ENCODE measurements around the gene PEAR1. TPM values are rescaled to one million over a fixed set of nuclear protein-coding genes. Genes with fewer than 3 reads are reported as not detected.
A peak's percentile ranks its signal among the peaks of the same experiment; 100 is the strongest.

PEAR1 gene
- polyA plus RNA-seq, 1 donor: 5.9 TPM

- Histone ChIP-seq H3K27ac (ENCODE audit: low read length) (peak overlapping the region; percentile 69), H3K4me1 (ENCODE audit: control insufficient read depth, insufficient read depth, low read length) (peaks cover 27% of the 10 kb centered on the region), H3K4me3 (ENCODE audit: low read length) (peak overlapping the region; percentile 40)
Measured at GRCh38 chr1:156894001-156894400, 483 bp downstream of the PEAR1 start.

GRCh38 chr1:156894711-156895454 is 1.4 kb downstream of the PEAR1 start:
- Histone ChIP-seq H3K4me1 (ENCODE audit: control insufficient read depth, insufficient read depth, low read length) (peaks cover 27% of the 10 kb centered on the region), H3K4me3 (ENCODE audit: low read length) (no peak overlapping the region)
- no CpG with 5 or more reads among the region's 12 CpGs for WGBS (ENCODE audit: insufficient coverage, low lambda C conversion rate)

More at GRCh38 chr1:156894001-156894400, 483 bp downstream of the PEAR1 start:
- DNase-seq: no peak
- Histone ChIP-seq H3K36me3 (ENCODE audit: control insufficient read depth, insufficient read depth, low read length) (no peaks in the 10 kb centered on the region), H3K27me3 (ENCODE audit: control insufficient read depth, insufficient read depth, low read length) (peaks cover 77% of the 10 kb centered on the region), H3K9me3 (ENCODE audit: control insufficient read depth, low read depth, low read length) (peaks cover 4% of the 10 kb centered on the region)
- no CpG with 5 or more reads among the region's 5 CpGs for WGBS (ENCODE audit: insufficient coverage, low lambda C conversion rate)

GRCh38 chr1:156895455-156895812 is 1.9 kb downstream of the PEAR1 start:
- peaks cover 27% of the 10 kb centered on the region for H3K4me1 ChIP-seq (ENCODE audit: control insufficient read depth, insufficient read depth, low read length)
- WGBS (ENCODE audit: insufficient coverage, low lambda C conversion rate): 71% methylated on average over 3 of the region's 4 CpGs
- peaks cover 4% of the 10 kb centered on the region for H3K9me3 ChIP-seq (ENCODE audit: control insufficient read depth, low read depth, low read length)
- no peaks in the 10 kb centered on the region for H3K36me3 ChIP-seq (ENCODE audit: control insufficient read depth, insufficient read depth, low read length)
- H3K27ac ChIP-seq (ENCODE audit: low read length): peak overlapping the region; percentile 36
- no peak for DNase-seq
- H3K27me3 ChIP-seq (ENCODE audit: control insufficient read depth, insufficient read depth, low read length): peaks cover 80% of the 10 kb centered on the region
- no peak overlapping the region for H3K4me3 ChIP-seq (ENCODE audit: low read length)

More at GRCh38 chr1:156894711-156895454, 1.4 kb downstream of the PEAR1 start:
- H3K27me3 ChIP-seq (ENCODE audit: control insufficient read depth, insufficient read depth, low read length): peaks cover 77% of the 10 kb centered on the region
- DNase-seq: no peak
- H3K27ac ChIP-seq (ENCODE audit: low read length): peak overlapping the region; percentile 69
- peaks cover 4% of the 10 kb centered on the region for H3K9me3 ChIP-seq (ENCODE audit: control insufficient read depth, low read depth, low read length)
- no peaks in the 10 kb centered on the region for H3K36me3 ChIP-seq (ENCODE audit: control insufficient read depth, insufficient read depth, low read length)

- peaks cover 84% of the 10 kb centered on the region for H3K27me3 ChIP-seq (ENCODE audit: control insufficient read depth, insufficient read depth, low read length)
- peaks cover 27% of the 10 kb centered on the region for H3K4me1 ChIP-seq (ENCODE audit: control insufficient read depth, insufficient read depth, low read length)
Measured at GRCh38 chr1:156895927-156896326, 2.4 kb downstream of the PEAR1 start.

GRCh38 chr1:156896490-156897033 is 3.0 kb downstream of the PEAR1 start:
- no CpG with 5 or more reads among the region's 16 CpGs for WGBS (ENCODE audit: insufficient coverage, low lambda C conversion rate)
- Histone ChIP-seq H3K9me3 (ENCODE audit: control insufficient read depth, low read depth, low read length) (peaks cover 4% of the 10 kb centered on the region), H3K4me1 (ENCODE audit: control insufficient read depth, insufficient read depth, low read length) (peaks cover 27% of the 10 kb centered on the region), H3K4me3 (ENCODE audit: low read length) (no peak overlapping the region), H3K36me3 (ENCODE audit: control insufficient read depth, insufficient read depth, low read length) (no peaks in the 10 kb centered on the region), H3K27me3 (ENCODE audit: control insufficient read depth, insufficient read depth, low read length) (peaks cover 80% of the 10 kb centered on the region), H3K27ac (ENCODE audit: low read length) (no peak overlapping the region)
- no peak for DNase-seq

More at GRCh38 chr1:156895927-156896326, 2.4 kb downstream of the PEAR1 start:
- no peak for DNase-seq
- Histone ChIP-seq H3K9me3 (ENCODE audit: control insufficient read depth, low read depth, low read length) (peaks cover 4% of the 10 kb centered on the region), H3K4me3 (ENCODE audit: low read length) (no peak overlapping the region), H3K27ac (ENCODE audit: low read length) (no peak overlapping the region), H3K36me3 (ENCODE audit: control insufficient read depth, insufficient read depth, low read length) (no peaks in the 10 kb centered on the region)
- WGBS (ENCODE audit: insufficient coverage, low lambda C conversion rate): no CpG with 5 or more reads among the region's 6 CpGs

- Histone ChIP-seq H3K4me3 (ENCODE audit: low read length) (no peak overlapping the region), H3K27me3 (ENCODE audit: control insufficient read depth, insufficient read depth, low read length) (peaks cover 78% of the 10 kb centered on the region), H3K36me3 (ENCODE audit: control insufficient read depth, insufficient read depth, low read length) (no peaks in the 10 kb centered on the region), H3K4me1 (ENCODE audit: control insufficient read depth, insufficient read depth, low read length) (peaks cover 24% of the 10 kb centered on the region), H3K9me3 (ENCODE audit: control insufficient read depth, low read depth, low read length) (peaks cover 4% of the 10 kb centered on the region), H3K27ac (ENCODE audit: low read length) (no peak overlapping the region)
- WGBS (ENCODE audit: insufficient coverage, low lambda C conversion rate): no CpG with 5 or more reads among the region's 14 CpGs
- no peak for DNase-seq
Measured at GRCh38 chr1:156897078-156897825, 3.7 kb downstream of the PEAR1 start.

GRCh38 chr1:156898161-156898566 is 4.6 kb downstream of the PEAR1 start:
- H3K27ac ChIP-seq (ENCODE audit: low read length): peak overlapping the region; percentile 39
- H3K9me3 ChIP-seq (ENCODE audit: control insufficient read depth, low read depth, low read length): peaks cover 1% of the 10 kb centered on the region
- H3K27me3 ChIP-seq (ENCODE audit: control insufficient read depth, insufficient read depth, low read length): peaks cover 70% of the 10 kb centered on the region
- H3K36me3 ChIP-seq (ENCODE audit: control insufficient read depth, insufficient read depth, low read length): no peaks in the 10 kb centered on the region
- no peak overlapping the region for H3K4me3 ChIP-seq (ENCODE audit: low read length)
- 100% methylated on average over 1 of the region's 13 CpGs for WGBS (ENCODE audit: insufficient coverage, low lambda C conversion rate)
- peak in 1 of 2 donors; percentile 43 for DNase-seq
- H3K4me1 ChIP-seq (ENCODE audit: control insufficient read depth, insufficient read depth, low read length): peaks cover 15% of the 10 kb centered on the region

GRCh38 chr1:156898971-156899664 is 5.6 kb downstream of the PEAR1 start:
- no peaks in the 10 kb centered on the region for H3K9me3 ChIP-seq (ENCODE audit: control insufficient read depth, low read depth, low read length)
- WGBS (ENCODE audit: insufficient coverage, low lambda C conversion rate): 100% methylated on average over 1 of the region's 12 CpGs
- no peak overlapping the region for H3K4me3 ChIP-seq (ENCODE audit: low read length)
- H3K27me3 ChIP-seq (ENCODE audit: control insufficient read depth, insufficient read depth, low read length): peaks cover 66% of the 10 kb centered on the region
- H3K27ac ChIP-seq (ENCODE audit: low read length): no peak overlapping the region
- peaks cover 14% of the 10 kb centered on the region for H3K4me1 ChIP-seq (ENCODE audit: control insufficient read depth, insufficient read depth, low read length)
- no peak for DNase-seq
- no peaks in the 10 kb centered on the region for H3K36me3 ChIP-seq (ENCODE audit: control insufficient read depth, insufficient read depth, low read length)

GRCh38 chr1:156899956-156900718 is 6.6 kb downstream of the PEAR1 start:
- DNase-seq: peak; percentile 28 to 41
- Histone ChIP-seq H3K27me3 (ENCODE audit: control insufficient read depth, insufficient read depth, low read length) (peaks cover 56% of the 10 kb centered on the region), H3K4me1 (ENCODE audit: control insufficient read depth, insufficient read depth, low read length) (peaks cover 14% of the 10 kb centered on the region), H3K27ac (ENCODE audit: low read length) (no peak overlapping the region), H3K36me3 (ENCODE audit: control insufficient read depth, insufficient read depth, low read length) (no peaks in the 10 kb centered on the region), H3K4me3 (ENCODE audit: low read length) (no peak overlapping the region), H3K9me3 (ENCODE audit: control insufficient read depth, low read depth, low read length) (no peaks in the 10 kb centered on the region)
- WGBS (ENCODE audit: insufficient coverage, low lambda C conversion rate): 50% methylated on average over 2 of the region's 12 CpGs
